Astrocyte (in vitro differentiated cells and primary cell): ENCODE data around the gene ADAMTS9.

ENCODE experiments used
- EZH2 ChIP-seq: IDR thresholded peaks from 2 replicates; pipeline ENCODE4 v1.6.1; 2012; ENCODE audit warnings: mild to moderate bottlenecking, low read length, inconsistent platforms; ENCODE audit not compliant: insufficient read depth
- TF ChIP-seq, protein P1 (sequence below): IDR thresholded peaks from 2 replicates; pipeline ENCODE4 v1.5.1; 2011; ENCODE audit warnings: low read depth, mild to moderate bottlenecking, inconsistent platforms, low read length, moderate library complexity; ENCODE audit not compliant: insufficient read depth

- TF ChIP-seq, protein P1, sequence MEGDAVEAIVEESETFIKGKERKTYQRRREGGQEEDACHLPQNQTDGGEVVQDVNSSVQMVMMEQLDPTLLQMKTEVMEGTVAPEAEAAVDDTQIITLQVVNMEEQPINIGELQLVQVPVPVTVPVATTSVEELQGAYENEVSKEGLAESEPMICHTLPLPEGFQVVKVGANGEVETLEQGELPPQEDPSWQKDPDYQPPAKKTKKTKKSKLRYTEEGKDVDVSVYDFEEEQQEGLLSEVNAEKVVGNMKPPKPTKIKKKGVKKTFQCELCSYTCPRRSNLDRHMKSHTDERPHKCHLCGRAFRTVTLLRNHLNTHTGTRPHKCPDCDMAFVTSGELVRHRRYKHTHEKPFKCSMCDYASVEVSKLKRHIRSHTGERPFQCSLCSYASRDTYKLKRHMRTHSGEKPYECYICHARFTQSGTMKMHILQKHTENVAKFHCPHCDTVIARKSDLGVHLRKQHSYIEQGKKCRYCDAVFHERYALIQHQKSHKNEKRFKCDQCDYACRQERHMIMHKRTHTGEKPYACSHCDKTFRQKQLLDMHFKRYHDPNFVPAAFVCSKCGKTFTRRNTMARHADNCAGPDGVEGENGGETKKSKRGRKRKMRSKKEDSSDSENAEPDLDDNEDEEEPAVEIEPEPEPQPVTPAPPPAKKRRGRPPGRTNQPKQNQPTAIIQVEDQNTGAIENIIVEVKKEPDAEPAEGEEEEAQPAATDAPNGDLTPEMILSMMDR: peak; percentile 74
- no peak for TF ChIP-seq EZH2
These were observed 154.0 kb downstream of the ADAMTS9 start for GRCh38 chr3:64533617-64534317.
